Measurements from ENCODE around the gene KCND2.

KCND2 gene

GRCh38 chr7:120709972-120710320 is 437.0 kb downstream of the KCND2 start:
- no peak for DNase-seq

- no peak for DNase-seq
Observed at GRCh38 chr7:120714945-120715344, 442.0 kb downstream of the KCND2 start.

- DNase-seq, result no peak
Observed at GRCh38 chr7:120716307-120716706, 443.3 kb downstream of the KCND2 start.

- no peak for DNase-seq
Observed at GRCh38 chr7:120717166-120717565, 444.2 kb downstream of the KCND2 start.

GRCh38 chr7:120718361-120718760 is 445.4 kb downstream of the KCND2 start:
- DNase-seq, result no peak

- no peak for DNase-seq
Observed at GRCh38 chr7:120720317-120720716, 447.3 kb downstream of the KCND2 start.

- no peak for DNase-seq
Observed at GRCh38 chr7:120723465-120724385, 450.8 kb downstream of the KCND2 start.

GRCh38 chr7:120724448-120724847 is 451.5 kb downstream of the KCND2 start:
- no peak for DNase-seq

GRCh38 chr7:120724955-120725354 is 452.0 kb downstream of the KCND2 start:
- no peak for DNase-seq

- DNase-seq, result peak; percentile 53
Observed at GRCh38 chr7:120725376-120726039, 452.5 kb downstream of the KCND2 start.

- peak; percentile 16 for DNase-seq
Observed at GRCh38 chr7:120729245-120729644, 456.3 kb downstream of the KCND2 start.

- no peak for DNase-seq
Observed at GRCh38 chr7:120731271-120731670, 458.3 kb downstream of the KCND2 start.

GRCh38 chr7:120732256-120732655 is 459.3 kb downstream of the KCND2 start:
- no peak for DNase-seq

- peak; percentile 62 for DNase-seq
Observed at GRCh38 chr7:120733143-120733542, 460.2 kb downstream of the KCND2 start.

GRCh38 chr7:120733835-120734234 is 460.9 kb downstream of the KCND2 start:
- DNase-seq, result no peak

GRCh38 chr7:120735791-120736190 is 462.8 kb downstream of the KCND2 start:
- DNase-seq, result peak; percentile 17

GRCh38 chr7:120738816-120739215 is 465.8 kb downstream of the KCND2 start:
- no peak for DNase-seq

- DNase-seq, result no peak
Observed at GRCh38 chr7:120740348-120740747, 467.4 kb downstream of the KCND2 start.

GRCh38 chr7:120741371-120742042 is 468.5 kb downstream of the KCND2 start:
- DNase-seq, result no peak

GRCh38 chr7:120742372-120742771 is 469.4 kb downstream of the KCND2 start:
- DNase-seq, result no peak

- no peak for DNase-seq
Observed at GRCh38 chr7:120743128-120743527, 470.2 kb downstream of the KCND2 start.

- no peak for DNase-seq
Observed at GRCh38 chr7:120760050-120760449, 487.1 kb downstream of the KCND2 start.

GRCh38 chr7:120760851-120761250 is 487.9 kb downstream of the KCND2 start:
- DNase-seq, result no peak

GRCh38 chr7:120770206-120770605 is 497.2 kb downstream of the KCND2 start:
- DNase-seq, result no peak
